ENCODE measurements around the gene MCRS1.
"Not testable (repeated sequence)": the region's sequence is repeated elsewhere in the genome, so short reads cannot be mapped to it uniquely, and the experiment has no call there.

The MCRS1 gene

GRCh38 chr12:49540229-49541139, 27.5 kb downstream of the MCRS1 start:
- no peak for DNase-seq

GRCh38 chr12:49539406-49540228, 28.3 kb downstream of the MCRS1 start:
- DNase-seq = no peak

- DNase-seq = peak; percentile 67
These were observed 29.2 kb downstream of the MCRS1 start, which contains the start of gene KCNH3 for GRCh38 chr12:49538510-49539403. Gene KCNH3 (plus strand): TSS chr12:49539030. CDS start chr12:49539417, 387 bp downstream.

DNA sequence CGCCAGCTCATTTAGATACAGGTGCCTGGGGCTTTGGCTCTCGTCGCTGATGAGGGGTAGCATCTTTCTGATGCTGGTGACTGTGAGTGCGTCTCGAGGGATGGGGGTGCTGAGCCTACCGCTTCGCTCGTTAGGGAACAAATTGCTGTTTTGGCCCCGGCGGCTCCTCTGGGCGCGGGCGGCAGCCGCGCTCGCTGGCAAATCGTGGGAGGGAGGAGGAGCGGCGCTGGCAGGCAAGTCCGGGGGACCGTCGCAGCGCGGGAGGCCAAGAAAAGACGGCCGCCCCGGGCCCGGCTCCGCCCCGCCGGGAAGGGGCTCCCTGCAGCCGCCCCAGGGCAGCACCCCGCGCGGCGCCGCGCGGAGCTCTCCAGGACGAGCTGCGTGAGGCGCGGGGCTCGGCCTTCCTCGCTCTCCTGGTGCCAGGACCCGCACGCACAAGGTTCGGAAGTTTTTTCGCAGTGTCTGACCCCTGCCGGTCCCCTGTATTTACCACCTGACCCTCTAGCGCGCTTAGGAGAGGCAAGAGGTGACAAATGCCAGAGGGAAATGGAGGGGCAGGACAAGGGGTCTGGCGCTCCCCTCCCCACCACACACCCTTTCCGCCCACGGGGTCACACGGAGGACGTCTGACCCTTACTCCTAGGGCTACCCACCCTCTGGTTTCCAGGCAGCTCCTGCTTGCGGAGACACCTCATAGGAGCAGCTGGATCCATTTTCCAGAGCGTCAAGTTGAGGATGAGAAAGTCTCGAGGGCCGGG, 30.0 kb downstream of the MCRS1 start:
- no peak for DNase-seq

DNA sequence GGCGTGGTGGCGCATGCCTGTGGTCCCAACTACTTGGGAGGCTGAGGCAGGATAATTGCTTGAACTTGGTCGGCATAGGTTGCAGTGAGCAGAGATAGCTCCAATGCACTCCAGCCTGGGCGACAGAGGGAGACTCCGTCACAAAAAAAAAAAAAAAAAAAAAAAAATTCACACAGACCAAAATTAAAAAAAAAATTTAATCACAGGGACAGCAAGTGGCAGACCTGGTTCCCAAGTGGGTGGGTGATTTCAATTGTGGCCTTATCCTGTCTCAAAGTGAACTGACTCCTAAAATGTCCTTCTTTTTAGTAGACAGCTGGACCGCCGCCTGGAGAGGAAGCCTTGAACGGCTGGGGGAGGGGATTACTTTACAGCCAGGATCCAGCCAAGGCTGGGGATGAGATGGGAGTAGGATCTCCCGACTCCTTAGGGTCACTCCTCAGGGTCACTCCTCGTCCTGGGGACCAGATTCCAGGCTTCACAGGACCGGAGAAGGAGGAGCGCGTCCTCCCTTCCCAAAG, 30.7 kb downstream of the MCRS1 start:
- no peak for DNase-seq

GRCh38 chr12:49536526-49537071, 31.3 kb downstream of the MCRS1 start:
- DNase-seq = no peak

DNA sequence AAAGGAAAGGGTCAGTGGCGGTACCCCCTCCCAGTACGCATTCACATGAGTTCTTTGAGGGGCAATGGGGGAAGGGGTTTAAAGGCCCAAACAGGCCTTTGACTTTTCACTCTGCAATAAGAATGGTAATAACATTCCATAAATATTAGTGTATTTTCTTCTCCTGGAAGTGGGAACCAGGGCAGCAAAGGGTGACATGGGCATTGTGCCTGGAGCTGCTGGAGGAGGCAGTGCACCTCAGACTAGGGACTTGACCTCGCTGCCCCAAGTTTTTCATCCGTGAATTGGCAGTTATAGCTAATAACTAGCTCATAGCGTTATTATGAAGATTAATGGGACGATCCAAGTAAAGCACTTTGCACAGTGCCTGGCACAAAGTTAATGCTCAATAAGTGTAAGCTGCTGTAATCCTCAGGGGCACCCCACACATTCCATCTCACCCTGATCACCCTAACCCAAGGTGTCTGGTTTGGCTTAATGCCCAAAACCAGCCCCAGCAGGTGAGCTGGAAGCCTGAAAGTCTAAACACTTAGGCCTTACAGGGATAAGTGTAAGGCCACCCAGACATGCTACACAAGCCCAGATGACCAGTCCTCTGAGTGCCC, 31.9 kb downstream of the MCRS1 start:
- DNase-seq = no peak

- no peak for DNase-seq
These were observed 33.1 kb downstream of the MCRS1 start for GRCh38 chr12:49534731-49535278.

DNA sequence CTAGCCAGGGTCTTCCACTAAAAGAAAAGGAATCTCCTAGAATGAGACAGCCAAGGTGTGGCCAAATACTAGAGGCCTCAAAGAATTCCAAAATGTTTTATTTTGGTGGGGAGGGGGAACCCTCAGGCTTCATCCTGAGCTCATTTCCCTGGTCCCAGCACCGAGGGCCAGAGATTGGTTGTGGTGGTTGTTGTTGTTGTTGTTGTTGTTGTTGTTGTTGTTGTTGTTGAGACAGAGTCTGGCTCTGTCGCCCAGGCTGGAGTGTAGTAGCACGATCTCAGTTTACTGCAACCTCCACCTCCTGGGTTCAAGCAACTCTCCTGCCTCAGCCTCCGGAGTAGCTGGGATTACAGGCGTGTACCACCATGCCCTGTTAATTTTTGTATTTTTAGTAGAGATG, 33.8 kb downstream of the MCRS1 start:
- not testable (repeated sequence) for DNase-seq

DNA sequence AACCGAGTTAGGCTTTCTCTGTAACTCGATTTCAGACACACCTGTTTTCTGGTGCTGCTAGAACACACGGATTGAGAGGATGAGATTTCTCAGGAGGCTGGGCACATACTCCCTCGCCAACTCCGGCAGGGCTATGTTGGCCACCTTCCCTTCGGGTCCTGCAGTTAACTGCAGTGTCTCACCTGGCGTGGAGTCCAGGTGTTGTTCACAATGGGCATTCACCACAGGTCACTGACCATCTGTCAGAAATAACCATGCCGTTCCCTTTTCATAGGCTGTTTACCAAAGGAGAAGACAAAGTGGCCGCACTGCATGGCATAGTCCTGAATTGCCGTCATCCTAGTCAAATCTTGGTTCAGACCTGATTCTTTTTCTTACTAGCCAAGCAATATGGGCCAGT, 34.6 kb downstream of the MCRS1 start:
- no peak for DNase-seq

DNA sequence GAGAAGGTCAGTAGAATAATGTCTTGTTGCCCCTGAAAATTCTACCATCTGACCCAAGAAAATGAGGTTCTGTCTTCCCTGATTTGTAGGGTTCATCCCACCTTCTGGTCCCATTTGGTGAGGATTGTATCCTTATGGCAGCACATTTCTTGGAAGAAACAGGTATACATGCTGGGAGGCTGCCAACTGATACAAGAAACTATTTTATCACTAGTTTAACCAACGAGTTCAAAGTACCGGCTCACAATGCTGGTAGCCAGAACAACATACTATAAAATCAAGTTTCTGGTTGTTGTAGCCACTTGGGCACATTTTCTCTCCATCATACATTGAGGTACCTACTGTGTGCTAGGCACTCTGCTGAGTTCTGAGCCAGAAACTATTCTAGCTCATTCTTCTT, 36.2 kb downstream of the MCRS1 start:
- DNase-seq = no peak

- no peak for DNase-seq
These were observed 38.5 kb downstream of the MCRS1 start for GRCh38 chr12:49529414-49529813.

GRCh38 chr12:49527361-49528130, 40.4 kb downstream of the MCRS1 start:
- no peak for DNase-seq

GRCh38 chr12:49525942-49526341, 42.0 kb downstream of the MCRS1 start:
- no peak for DNase-seq

DNA sequence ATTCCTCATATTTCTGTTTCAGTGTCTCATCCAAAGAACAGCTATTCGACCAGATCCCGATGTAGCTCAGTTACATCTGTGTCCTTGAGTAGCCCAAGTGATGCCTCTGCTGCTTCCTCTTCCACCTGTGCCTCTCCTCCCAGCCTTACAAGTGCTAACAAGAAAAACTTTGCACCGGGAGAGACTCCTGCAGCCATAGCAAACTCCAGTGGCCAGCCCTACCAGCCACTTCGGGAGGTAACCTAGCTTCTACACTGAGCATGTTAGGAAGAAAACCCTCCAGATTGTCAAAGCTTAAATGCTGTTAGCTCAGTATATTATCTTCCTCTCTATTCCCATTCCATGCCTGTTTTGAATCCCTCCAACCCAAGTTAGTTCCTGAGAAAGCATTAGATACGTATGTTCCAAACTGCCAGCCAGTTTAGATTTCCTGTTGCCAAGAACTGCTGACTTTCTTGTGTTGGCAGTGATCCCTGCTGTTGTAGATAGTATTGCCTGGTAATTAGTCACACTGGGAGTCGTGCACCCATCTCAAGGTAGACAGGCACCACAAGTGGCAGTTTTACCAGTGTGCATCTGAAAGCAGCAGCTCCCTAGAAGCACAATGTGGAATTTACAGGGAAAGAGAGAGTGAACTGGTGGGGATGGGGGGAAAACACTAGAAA, 43.1 kb downstream of the MCRS1 start:
- no peak for DNase-seq

- no peak for DNase-seq
These were observed 46.6 kb downstream of the MCRS1 start for GRCh38 chr12:49521389-49521788.

- DNase-seq = no peak
These were observed 48.4 kb downstream of the MCRS1 start for GRCh38 chr12:49519574-49519936.

DNA sequence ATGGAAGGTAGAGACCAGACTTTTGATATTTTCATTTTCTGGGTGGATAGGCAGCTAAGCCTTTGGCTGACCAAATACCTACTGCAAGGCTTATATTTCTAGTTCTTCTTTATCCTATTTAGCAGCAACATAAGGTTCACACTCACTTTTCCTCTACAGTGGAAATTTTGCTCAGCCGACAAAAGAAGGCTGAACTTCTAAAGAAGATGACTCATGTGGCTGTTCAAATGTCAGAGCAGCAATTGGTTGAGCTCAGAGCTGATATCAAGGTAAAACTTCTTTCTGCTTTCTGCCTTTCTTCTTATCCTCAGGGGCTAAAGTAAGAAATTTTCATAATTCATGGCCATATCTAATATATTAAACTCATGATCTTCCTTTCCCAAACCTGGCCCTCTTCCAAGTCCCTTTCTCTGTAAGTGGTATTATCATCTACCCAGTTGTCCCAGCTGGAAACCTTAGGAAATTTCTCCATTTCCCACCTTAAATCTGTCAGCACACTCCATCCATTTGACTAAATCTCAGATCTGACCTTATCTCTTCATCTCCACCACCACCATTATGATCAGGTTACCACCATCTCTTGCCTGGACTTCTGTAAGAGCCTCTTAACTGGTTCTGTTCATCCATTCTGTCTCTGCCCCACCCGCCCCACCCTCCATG, 48.9 kb downstream of the MCRS1 start:
- no peak for DNase-seq

GRCh38 chr12:49515266-49515665, 52.7 kb downstream of the MCRS1 start:
- DNase-seq = no peak

All from NCI-H1417 treated with DMSO at 0.1 percent for 48 hours (cell line).